SK-N-SH treated with all-trans-retinoic acid at 6 μM for 48 hours (cell line): ENCODE data around the gene ZACN.
A peak's percentile ranks its signal among the peaks of the same experiment; 100 is the strongest.

Source experiments
- ATAC-seq: fragments of 200-7000 bp; cut with Tn5 transposase; 3 replicates; pipeline ENCODE4 v1.9.1; 2020; ENCODE audit warnings: mild to moderate bottlenecking, moderate library complexity
- ARNTL ChIP-seq: fragments of 450-650 bp; formaldehyde crosslinking; IDR thresholded peaks from 2 replicates; pipeline ENCODE4 v1.5.0; 2020; ENCODE audit warnings: low read depth, mild to moderate bottlenecking, moderate library complexity, borderline replicate concordance
- BACH2 ChIP-seq: fragments of 250-450 bp; sonication (Bioruptor Pico); IDR thresholded peaks from 2 replicates; pipeline ENCODE4 v1.9.0; 2021; ENCODE audit warnings: mild to moderate bottlenecking, borderline replicate concordance
- ESRRG ChIP-seq: fragments of 250-450 bp; sonication (Bioruptor Pico); IDR thresholded peaks from 2 replicates; pipeline ENCODE4 v1.6.1; 2021; ENCODE audit warnings: mild to moderate bottlenecking
- GLIS3 ChIP-seq: fragments of 250-450 bp; sonication (Bioruptor Pico); IDR thresholded peaks from 2 replicates; pipeline ENCODE4 v1.5.0; 2020; ENCODE audit warnings: mild to moderate bottlenecking, moderate library complexity
- OSR1 ChIP-seq: fragments of 250-450 bp; sonication (Bioruptor Pico); IDR thresholded peaks from 2 replicates; pipeline ENCODE4 v1.8.0; 2022; ENCODE audit warnings: moderate library complexity, mild to moderate bottlenecking, inconsistent platforms
- SNAI2 ChIP-seq: fragments of 250-450 bp; sonication (Bioruptor Pico); IDR thresholded peaks from 2 replicates; pipeline ENCODE4 v1.5.0; 2020; ENCODE audit warnings: mild to moderate bottlenecking, moderate library complexity
- TOX ChIP-seq: fragments of 250-450 bp; sonication (Bioruptor Pico); IDR thresholded peaks from 2 replicates; pipeline ENCODE4 v1.8.0; 2021; ENCODE audit warnings: mild to moderate bottlenecking, moderate library complexity, borderline replicate concordance
- ZC3H10 ChIP-seq: fragments of 250-450 bp; sonication (Bioruptor Pico); IDR thresholded peaks from 2 replicates; pipeline ENCODE4 v1.5.1; 2021; ENCODE audit warnings: mild to moderate bottlenecking, moderate library complexity
- ZFP30 ChIP-seq: fragments of 450-650 bp; formaldehyde crosslinking; IDR thresholded peaks from 2 replicates; pipeline ENCODE4 v1.5.0; 2022; ENCODE audit warnings: mild to moderate bottlenecking, moderate library complexity
- ZNF565 ChIP-seq: fragments of 450-650 bp; formaldehyde crosslinking; conservative IDR thresholded peaks from 2 replicates; pipeline ENCODE4 v1.5.0; 2020; ENCODE audit warnings: low read depth, mild to moderate bottlenecking, moderate library complexity
- ZNF70 ChIP-seq: fragments of 450-650 bp; formaldehyde crosslinking; IDR thresholded peaks from 2 replicates; pipeline ENCODE4 v1.5.0; 2020; ENCODE audit warnings: mild to moderate bottlenecking, moderate library complexity
- ZNF8 ChIP-seq: fragments of 450-650 bp; formaldehyde crosslinking; IDR thresholded peaks from 2 replicates; pipeline ENCODE4 v1.5.0; 2020; ENCODE audit warnings: mild to moderate bottlenecking, moderate library complexity
- TF ChIP-seq, protein P1 (sequence below): fragments of 250-450 bp; sonication (Bioruptor Pico); IDR thresholded peaks from 2 replicates; pipeline ENCODE4 v1.8.0; 2021; ENCODE audit warnings: low read depth, mild to moderate bottlenecking, moderate library complexity, borderline replicate concordance
- TF ChIP-seq, protein P2 (sequence below): fragments of 250-450 bp; sonication (Bioruptor Pico); IDR thresholded peaks from 2 replicates; pipeline ENCODE4 v1.5.0; 2020; ENCODE audit warnings: mild to moderate bottlenecking, moderate library complexity
- TF ChIP-seq, protein P3 (sequence below): fragments of 250-450 bp; sonication (Bioruptor Pico); IDR thresholded peaks from 2 replicates; pipeline ENCODE4 v1.5.1; 2020; ENCODE audit warnings: low read depth, mild to moderate bottlenecking, moderate library complexity
- TF ChIP-seq, protein P4 (sequence below): fragments of 250-450 bp; sonication (Bioruptor Pico); IDR thresholded peaks from 2 replicates; pipeline ENCODE4 v1.8.0; 2020; ENCODE audit warnings: mild to moderate bottlenecking, moderate library complexity, borderline replicate concordance
- TF ChIP-seq, protein P5 (sequence below): fragments of 250-450 bp; sonication (Bioruptor Pico); IDR thresholded peaks from 2 replicates; pipeline ENCODE4 v1.5.1; 2021; ENCODE audit warnings: mild to moderate bottlenecking, moderate library complexity

The ZACN gene

DNA sequence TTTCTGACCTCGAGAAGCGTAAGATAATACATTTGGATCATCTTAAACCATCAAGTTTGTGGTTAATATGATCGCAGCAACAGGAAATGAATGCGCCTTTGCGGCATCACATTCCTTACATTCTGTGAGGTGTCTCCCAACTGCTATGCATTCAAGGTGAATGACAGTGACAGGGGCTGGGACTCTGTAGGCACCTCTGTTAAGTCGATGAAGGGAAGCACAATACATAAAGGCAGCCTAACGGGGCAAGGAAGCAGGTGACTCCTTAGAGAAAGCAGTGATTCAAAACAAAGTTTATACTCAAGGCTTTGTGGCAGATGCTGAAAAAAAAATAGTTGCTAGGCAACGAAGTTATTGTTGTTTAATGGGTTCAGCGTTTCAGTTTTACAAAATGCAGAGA, 30.3 kb upstream of the ZACN start (continued):
- TF ChIP-seq, protein P1, sequence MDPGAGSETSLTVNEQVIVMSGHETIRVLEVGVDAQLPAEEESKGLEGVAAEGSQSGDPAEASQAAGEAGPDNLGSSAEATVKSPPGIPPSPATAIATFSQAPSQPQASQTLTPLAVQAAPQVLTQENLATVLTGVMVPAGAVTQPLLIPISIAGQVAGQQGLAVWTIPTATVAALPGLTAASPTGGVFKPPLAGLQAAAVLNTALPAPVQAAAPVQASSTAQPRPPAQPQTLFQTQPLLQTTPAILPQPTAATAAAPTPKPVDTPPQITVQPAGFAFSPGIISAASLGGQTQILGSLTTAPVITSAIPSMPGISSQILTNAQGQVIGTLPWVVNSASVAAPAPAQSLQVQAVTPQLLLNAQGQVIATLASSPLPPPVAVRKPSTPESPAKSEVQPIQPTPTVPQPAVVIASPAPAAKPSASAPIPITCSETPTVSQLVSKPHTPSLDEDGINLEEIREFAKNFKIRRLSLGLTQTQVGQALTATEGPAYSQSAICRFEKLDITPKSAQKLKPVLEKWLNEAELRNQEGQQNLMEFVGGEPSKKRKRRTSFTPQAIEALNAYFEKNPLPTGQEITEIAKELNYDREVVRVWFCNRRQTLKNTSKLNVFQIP (CRISPR knock-in tag), result no peak
- TF ChIP-seq ZNF8 (CRISPR knock-in tag), result no peak
- TF ChIP-seq OSR1 (CRISPR knock-in tag), result no peak
- no peak for TF ChIP-seq ZNF565
- TF ChIP-seq, protein P2, sequence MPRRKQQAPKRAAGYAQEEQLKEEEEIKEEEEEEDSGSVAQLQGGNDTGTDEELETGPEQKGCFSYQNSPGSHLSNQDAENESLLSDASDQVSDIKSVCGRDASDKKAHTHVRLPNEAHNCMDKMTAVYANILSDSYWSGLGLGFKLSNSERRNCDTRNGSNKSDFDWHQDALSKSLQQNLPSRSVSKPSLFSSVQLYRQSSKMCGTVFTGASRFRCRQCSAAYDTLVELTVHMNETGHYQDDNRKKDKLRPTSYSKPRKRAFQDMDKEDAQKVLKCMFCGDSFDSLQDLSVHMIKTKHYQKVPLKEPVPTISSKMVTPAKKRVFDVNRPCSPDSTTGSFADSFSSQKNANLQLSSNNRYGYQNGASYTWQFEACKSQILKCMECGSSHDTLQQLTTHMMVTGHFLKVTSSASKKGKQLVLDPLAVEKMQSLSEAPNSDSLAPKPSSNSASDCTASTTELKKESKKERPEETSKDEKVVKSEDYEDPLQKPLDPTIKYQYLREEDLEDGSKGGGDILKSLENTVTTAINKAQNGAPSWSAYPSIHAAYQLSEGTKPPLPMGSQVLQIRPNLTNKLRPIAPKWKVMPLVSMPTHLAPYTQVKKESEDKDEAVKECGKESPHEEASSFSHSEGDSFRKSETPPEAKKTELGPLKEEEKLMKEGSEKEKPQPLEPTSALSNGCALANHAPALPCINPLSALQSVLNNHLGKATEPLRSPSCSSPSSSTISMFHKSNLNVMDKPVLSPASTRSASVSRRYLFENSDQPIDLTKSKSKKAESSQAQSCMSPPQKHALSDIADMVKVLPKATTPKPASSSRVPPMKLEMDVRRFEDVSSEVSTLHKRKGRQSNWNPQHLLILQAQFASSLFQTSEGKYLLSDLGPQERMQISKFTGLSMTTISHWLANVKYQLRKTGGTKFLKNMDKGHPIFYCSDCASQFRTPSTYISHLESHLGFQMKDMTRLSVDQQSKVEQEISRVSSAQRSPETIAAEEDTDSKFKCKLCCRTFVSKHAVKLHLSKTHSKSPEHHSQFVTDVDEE (CRISPR knock-in tag), result no peak

DNA sequence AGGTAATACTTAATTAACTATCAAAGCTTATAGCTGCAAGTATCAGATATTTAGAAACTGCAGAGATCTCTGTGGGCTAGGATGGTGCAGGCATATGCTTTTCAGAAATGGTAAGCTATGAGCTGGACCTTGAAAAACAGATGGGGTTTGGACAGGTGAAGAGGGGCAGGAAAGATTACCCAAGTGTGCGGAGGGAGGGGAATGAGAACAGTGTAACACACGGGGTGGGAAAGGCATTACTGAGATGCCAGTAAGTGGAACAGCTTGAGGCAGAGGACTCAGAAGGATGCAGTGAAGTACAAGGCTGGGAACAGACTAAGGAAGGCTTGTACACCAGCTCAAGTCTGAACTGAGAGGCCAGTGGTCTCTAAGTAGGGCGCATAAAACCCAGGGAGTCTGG, 29.7 kb upstream of the ZACN start:
- ATAC-seq, result peak; percentile 15; the same call in 2 of the 3 replicates
- TF ChIP-seq BACH2 (CRISPR knock-in tag), result no peak
- TF ChIP-seq, protein P2 (CRISPR knock-in tag), result no peak
- no peak for TF ChIP-seq SNAI2 (CRISPR knock-in tag)
- no peak for TF ChIP-seq GLIS3 (CRISPR knock-in tag)
- no peak for TF ChIP-seq ARNTL (CRISPR knock-in tag)
- TF ChIP-seq, protein P3, sequence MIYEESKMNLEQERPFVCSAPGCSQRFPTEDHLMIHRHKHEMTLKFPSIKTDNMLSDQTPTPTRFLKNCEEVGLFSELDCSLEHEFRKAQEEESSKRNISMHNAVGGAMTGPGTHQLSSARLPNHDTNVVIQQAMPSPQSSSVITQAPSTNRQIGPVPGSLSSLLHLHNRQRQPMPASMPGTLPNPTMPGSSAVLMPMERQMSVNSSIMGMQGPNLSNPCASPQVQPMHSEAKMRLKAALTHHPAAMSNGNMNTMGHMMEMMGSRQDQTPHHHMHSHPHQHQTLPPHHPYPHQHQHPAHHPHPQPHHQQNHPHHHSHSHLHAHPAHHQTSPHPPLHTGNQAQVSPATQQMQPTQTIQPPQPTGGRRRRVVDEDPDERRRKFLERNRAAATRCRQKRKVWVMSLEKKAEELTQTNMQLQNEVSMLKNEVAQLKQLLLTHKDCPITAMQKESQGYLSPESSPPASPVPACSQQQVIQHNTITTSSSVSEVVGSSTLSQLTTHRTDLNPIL (CRISPR knock-in tag), result no peak
- TF ChIP-seq, protein P1 (CRISPR knock-in tag), result no peak
- no peak for TF ChIP-seq ESRRG (CRISPR knock-in tag)
- TF ChIP-seq, protein P4, sequence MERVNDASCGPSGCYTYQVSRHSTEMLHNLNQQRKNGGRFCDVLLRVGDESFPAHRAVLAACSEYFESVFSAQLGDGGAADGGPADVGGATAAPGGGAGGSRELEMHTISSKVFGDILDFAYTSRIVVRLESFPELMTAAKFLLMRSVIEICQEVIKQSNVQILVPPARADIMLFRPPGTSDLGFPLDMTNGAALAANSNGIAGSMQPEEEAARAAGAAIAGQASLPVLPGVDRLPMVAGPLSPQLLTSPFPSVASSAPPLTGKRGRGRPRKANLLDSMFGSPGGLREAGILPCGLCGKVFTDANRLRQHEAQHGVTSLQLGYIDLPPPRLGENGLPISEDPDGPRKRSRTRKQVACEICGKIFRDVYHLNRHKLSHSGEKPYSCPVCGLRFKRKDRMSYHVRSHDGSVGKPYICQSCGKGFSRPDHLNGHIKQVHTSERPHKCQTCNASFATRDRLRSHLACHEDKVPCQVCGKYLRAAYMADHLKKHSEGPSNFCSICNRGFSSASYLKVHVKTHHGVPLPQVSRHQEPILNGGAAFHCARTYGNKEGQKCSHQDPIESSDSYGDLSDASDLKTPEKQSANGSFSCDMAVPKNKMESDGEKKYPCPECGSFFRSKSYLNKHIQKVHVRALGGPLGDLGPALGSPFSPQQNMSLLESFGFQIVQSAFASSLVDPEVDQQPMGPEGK (CRISPR knock-in tag), result no peak
- TF ChIP-seq ZNF8 (CRISPR knock-in tag), result no peak
- no peak for TF ChIP-seq ZC3H10 (CRISPR knock-in tag)
- TF ChIP-seq TOX (CRISPR knock-in tag), result no peak

DNA sequence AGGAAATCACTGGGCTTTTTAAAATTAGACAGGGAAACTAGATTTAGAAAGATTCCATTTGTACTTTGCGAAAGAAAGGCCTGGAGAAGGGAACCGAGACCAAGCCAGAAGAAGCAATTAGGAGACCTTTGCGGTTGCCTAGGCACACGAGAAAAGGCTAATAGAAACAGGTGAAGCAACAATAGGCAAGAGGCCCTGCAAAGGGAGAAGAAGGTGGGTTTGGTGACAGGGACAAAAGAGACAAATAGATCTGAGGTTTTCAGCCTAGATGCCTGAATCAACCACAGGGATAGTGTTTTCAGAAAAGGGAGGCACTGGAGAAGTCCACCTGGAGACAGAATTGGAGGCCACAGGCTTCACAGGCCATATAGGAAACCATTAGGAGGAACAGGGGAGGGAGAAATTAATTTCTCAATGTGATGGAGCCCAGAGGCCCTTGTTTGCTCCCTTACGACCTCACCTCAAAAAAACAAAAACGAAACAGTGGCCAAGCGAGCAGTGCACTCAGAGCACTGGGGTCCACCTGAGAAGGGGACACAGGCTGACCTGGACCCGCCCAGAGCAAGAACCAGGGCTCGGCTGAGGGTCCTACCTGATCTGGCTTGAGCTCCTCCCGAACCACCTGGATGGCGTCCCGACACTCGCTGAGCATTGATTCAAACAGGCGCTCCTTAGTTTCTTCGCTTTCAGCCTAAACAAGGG, 29.0 kb upstream of the ZACN start:
- ATAC-seq, result no peak
- no peak for TF ChIP-seq BACH2 (CRISPR knock-in tag)
- TF ChIP-seq ZFP30 (CRISPR knock-in tag), result no peak
- TF ChIP-seq ZNF70, result no peak
- no peak for TF ChIP-seq OSR1 (CRISPR knock-in tag)
- TF ChIP-seq, protein P3 (CRISPR knock-in tag), result no peak
- TF ChIP-seq ZNF565, result no peak
- no peak for TF ChIP-seq ARNTL (CRISPR knock-in tag)
- TF ChIP-seq, protein P5, sequence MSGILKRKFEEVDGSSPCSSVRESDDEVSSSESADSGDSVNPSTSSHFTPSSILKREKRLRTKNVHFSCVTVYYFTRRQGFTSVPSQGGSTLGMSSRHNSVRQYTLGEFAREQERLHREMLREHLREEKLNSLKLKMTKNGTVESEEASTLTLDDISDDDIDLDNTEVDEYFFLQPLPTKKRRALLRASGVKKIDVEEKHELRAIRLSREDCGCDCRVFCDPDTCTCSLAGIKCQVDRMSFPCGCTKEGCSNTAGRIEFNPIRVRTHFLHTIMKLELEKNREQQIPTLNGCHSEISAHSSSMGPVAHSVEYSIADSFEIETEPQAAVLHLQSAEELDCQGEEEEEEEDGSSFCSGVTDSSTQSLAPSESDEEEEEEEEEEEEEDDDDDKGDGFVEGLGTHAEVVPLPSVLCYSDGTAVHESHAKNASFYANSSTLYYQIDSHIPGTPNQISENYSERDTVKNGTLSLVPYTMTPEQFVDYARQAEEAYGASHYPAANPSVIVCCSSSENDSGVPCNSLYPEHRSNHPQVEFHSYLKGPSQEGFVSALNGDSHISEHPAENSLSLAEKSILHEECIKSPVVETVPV (CRISPR knock-in tag), result no peak
